ENCODE measurements around the gene RHBDD1.

GRCh38 chr2:226831266-226831665, 4.6 kb upstream of the RHBDD1 start:
- TF ChIP-seq CTCF (IDR thresholded peaks at IDR 0.05) (no peak), POLR2A (IDR thresholded peaks at IDR 0.05) (no peak)

Measured in uterus (tissue), 2 donors.